Measurements from ENCODE around the gene FRAT1. TPM values are rescaled to one million over a fixed set of nuclear protein-coding genes. Genes with fewer than 3 reads are reported as not detected.

The FRAT1 gene
- total and polyA plus RNA-seq, 10 of the 15 experiments (the other 5 are each of a cell fraction or from before 2014, with no cell fraction given), result 0.07 to 0.73 (median 0.26) TPM

DNA sequence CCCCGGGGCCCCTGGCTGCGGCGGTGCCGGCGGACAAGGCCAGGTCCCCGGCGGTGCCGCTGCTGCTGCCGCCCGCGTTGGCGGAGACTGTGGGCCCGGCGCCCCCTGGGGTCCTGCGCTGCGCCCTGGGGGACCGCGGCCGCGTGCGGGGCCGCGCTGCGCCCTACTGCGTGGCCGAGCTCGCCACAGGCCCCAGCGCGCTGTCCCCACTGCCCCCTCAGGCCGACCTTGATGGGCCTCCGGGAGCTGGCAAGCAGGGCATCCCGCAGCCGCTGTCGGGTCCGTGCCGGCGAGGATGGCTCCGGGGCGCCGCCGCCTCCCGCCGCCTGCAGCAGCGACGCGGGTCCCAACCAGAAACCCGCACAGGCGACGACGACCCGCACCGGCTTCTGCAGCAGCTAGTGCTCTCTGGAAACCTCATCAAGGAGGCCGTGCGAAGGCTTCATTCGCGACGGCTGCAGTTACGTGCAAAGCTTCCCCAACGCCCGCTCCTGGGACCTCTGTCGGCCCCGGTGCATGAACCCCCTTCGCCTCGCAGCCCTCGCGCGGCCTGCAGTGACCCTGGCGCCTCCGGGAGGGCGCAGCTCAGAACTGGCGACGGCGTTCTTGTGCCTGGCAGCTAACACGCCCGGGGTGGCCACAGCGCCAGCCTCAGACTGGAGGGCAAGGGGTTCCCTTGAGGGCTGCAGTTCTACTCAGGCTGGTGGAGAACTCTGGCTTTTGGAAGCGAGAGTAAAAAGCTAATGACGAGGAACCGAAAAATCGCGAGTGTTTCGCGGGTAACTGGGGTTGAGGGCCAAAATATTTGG is 804 bp downstream of the FRAT1 start:
- POLR2A ChIA-PET, result interaction anchor here (0.7 kb wide), 2 partner anchors 10 to 13 kb away, joined by 3 to 4 read pairs; no protein-coding TSS in a partner anchor
- intact Hi-C loops (cut with micrococcal nuclease; ENCODE audit: unreplicated experiment), result no loop called here

More for the DNA sequence above, 804 bp downstream of the FRAT1 start:
- CTCF ChIA-PET, result interaction anchor here (1.1 to 2.1 kb wide), 2 partner anchors 11 to 41 kb away, joined by 5 to 9 read pairs; no protein-coding TSS in a partner anchor
- no peaks in the 10 kb centered on the region for H3K79me2 ChIP-seq (ENCODE audit: control insufficient read depth, insufficient read depth, low read length)
- no peak for DNase-seq (ENCODE audit: low read depth, low spot score)
- RAD21 ChIA-PET (ENCODE audit: unreplicated experiment), result interaction anchor here (1.1 kb wide), 1 partner anchor 41 kb away, joined by 3 read pairs; no protein-coding TSS in a partner anchor
- H3K4me2 ChIP-seq (ENCODE audit: control insufficient read depth, insufficient read depth), result peak overlapping the region; percentile 97
- SMC1A ChIA-PET (ENCODE audit: uncharacterized antibody, unreplicated experiment), result no interaction called here
- H3K36me3 ChIP-seq (ENCODE audit: control insufficient read depth in 2 of 2, insufficient read depth in 2 of 2, low read length in 1 of 2), result no peaks in the 10 kb centered on the region
- peaks cover 7% of the 10 kb centered on the region for H3K4me1 ChIP-seq (ENCODE audit: control insufficient read depth, insufficient read depth, low read length)
- H3K27ac ChIP-seq (ENCODE audit: control insufficient read depth, insufficient read depth), result no peak overlapping the region
- in situ Hi-C loops (cut with MboI), result no loop called here
- H3K4me3 ChIP-seq, result peak overlapping the region; percentile 38; the same call in 1 of the 2 replicates
- ATAC-seq, result peak; percentile 72
- no peaks in the 10 kb centered on the region for H3K9me3 ChIP-seq (replicated peaks; ENCODE audit: control insufficient read depth, insufficient read depth, low read length)
- TF ChIP-seq ESRRA (IDR thresholded peaks at IDR 0.05; ENCODE audit: low read length) (no peak), IKZF2 (IDR thresholded peaks at IDR 0.05) (no peak)
- TF ChIP-seq, protein P1, sequence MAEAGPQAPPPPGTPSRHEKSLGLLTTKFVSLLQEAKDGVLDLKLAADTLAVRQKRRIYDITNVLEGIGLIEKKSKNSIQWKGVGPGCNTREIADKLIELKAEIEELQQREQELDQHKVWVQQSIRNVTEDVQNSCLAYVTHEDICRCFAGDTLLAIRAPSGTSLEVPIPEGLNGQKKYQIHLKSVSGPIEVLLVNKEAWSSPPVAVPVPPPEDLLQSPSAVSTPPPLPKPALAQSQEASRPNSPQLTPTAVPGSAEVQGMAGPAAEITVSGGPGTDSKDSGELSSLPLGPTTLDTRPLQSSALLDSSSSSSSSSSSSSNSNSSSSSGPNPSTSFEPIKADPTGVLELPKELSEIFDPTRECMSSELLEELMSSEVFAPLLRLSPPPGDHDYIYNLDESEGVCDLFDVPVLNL (IDR thresholded peaks at IDR 0.05; ENCODE audit: low read depth, low read length), result no peak
- TF ChIP-seq, protein P2, sequence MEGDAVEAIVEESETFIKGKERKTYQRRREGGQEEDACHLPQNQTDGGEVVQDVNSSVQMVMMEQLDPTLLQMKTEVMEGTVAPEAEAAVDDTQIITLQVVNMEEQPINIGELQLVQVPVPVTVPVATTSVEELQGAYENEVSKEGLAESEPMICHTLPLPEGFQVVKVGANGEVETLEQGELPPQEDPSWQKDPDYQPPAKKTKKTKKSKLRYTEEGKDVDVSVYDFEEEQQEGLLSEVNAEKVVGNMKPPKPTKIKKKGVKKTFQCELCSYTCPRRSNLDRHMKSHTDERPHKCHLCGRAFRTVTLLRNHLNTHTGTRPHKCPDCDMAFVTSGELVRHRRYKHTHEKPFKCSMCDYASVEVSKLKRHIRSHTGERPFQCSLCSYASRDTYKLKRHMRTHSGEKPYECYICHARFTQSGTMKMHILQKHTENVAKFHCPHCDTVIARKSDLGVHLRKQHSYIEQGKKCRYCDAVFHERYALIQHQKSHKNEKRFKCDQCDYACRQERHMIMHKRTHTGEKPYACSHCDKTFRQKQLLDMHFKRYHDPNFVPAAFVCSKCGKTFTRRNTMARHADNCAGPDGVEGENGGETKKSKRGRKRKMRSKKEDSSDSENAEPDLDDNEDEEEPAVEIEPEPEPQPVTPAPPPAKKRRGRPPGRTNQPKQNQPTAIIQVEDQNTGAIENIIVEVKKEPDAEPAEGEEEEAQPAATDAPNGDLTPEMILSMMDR (IDR thresholded peaks at IDR 0.05 in 2 of 3, conservative IDR thresholded peaks at IDR 0.05 in 1 of 3; ENCODE audit: control insufficient read depth in 2 of 3, extremely low read depth in 1 of 3, insufficient read depth in 1 of 3, low read depth in 3 of 3, low read length in 3 of 3), result peak in 1 of 3 experiments; percentile 6; a peak in 1 of 6 replicates
- BruUV-seq (replicated peaks), result no TSS peak
- FAIRE-seq, result no peak
- peaks cover 12% of the 10 kb centered on the region in 2 experiments for H3K27me3 ChIP-seq (replicated peaks in 1 of 2; ENCODE audit: control insufficient read depth in 2 of 2, insufficient read depth in 2 of 2, low read length in 1 of 2)
- WGBS (ENCODE audit: insufficient coverage, insufficient replicate concordance, low lambda C conversion rate, missing lambda C conversion rate), result 2% methylated on average over 75 of the region's 83 CpGs
- H4K20me1 ChIP-seq (ENCODE audit: control insufficient read depth, insufficient read depth), result no peaks in the 10 kb centered on the region
- H2AFZ ChIP-seq (ENCODE audit: control insufficient read depth, low read depth, low read length), result peak overlapping the region; percentile 62
- H3K9ac ChIP-seq (ENCODE audit: control insufficient read depth, insufficient read depth, low read length), result peak overlapping the region; percentile 91; the same call in 1 of the 2 replicates
